Cardiac fibroblast (primary cell): ENCODE results near the gene C1orf116.
A peak's percentile ranks its signal among the peaks of the same experiment; 100 is the strongest.

Source experiments
- DNase-seq, 2 donors: peaks; one replicate each; pipeline versions ENCODE4 v3.0.0 to v3.0.0-alpha.2; 2010; ENCODE audit warnings: low read depth in 2 of 2
- H3K4me3 ChIP-seq, 2 donors: replicated peaks in 1 of 2; 1 replicate in 1 of 2; 2 replicates in 1 of 2; pipeline ENCODE4 v1.5.1; 2011; ENCODE audit warnings: low read depth in 2 of 2, low read length in 2 of 2, mild to moderate bottlenecking in 2 of 2, moderate library complexity in 1 of 2
- TF ChIP-seq, protein P1 (sequence below): IDR thresholded peaks from one replicate; pipeline ENCODE4 v1.5.1; 2011; ENCODE audit warnings: low read depth, mild to moderate bottlenecking, low read length, inconsistent platforms

Gene C1orf116

DNA sequence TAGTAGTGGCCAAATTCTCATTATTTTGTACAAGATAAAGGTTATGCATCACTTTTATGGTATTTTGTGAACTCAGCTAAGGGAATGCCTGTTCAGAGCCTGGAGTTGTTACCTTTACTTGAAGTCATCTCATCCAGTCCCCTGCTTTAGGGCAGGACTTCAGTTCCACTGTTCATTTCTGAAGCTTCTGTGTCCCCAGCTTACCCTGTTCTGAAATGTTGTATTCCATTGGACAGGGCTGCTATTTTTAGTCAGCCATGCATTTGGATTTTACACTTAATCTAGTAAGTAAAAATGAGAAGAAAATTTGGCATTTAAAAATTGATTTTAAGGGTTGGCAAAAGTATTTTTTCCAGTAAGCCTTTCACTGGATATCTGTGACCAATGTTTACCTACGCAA lies 44.5 kb upstream of the C1orf116 start:
- TF ChIP-seq, protein P1, sequence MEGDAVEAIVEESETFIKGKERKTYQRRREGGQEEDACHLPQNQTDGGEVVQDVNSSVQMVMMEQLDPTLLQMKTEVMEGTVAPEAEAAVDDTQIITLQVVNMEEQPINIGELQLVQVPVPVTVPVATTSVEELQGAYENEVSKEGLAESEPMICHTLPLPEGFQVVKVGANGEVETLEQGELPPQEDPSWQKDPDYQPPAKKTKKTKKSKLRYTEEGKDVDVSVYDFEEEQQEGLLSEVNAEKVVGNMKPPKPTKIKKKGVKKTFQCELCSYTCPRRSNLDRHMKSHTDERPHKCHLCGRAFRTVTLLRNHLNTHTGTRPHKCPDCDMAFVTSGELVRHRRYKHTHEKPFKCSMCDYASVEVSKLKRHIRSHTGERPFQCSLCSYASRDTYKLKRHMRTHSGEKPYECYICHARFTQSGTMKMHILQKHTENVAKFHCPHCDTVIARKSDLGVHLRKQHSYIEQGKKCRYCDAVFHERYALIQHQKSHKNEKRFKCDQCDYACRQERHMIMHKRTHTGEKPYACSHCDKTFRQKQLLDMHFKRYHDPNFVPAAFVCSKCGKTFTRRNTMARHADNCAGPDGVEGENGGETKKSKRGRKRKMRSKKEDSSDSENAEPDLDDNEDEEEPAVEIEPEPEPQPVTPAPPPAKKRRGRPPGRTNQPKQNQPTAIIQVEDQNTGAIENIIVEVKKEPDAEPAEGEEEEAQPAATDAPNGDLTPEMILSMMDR: no peak
- DNase-seq: no peak
- H3K4me3 ChIP-seq: no peak overlapping the region

DNA sequence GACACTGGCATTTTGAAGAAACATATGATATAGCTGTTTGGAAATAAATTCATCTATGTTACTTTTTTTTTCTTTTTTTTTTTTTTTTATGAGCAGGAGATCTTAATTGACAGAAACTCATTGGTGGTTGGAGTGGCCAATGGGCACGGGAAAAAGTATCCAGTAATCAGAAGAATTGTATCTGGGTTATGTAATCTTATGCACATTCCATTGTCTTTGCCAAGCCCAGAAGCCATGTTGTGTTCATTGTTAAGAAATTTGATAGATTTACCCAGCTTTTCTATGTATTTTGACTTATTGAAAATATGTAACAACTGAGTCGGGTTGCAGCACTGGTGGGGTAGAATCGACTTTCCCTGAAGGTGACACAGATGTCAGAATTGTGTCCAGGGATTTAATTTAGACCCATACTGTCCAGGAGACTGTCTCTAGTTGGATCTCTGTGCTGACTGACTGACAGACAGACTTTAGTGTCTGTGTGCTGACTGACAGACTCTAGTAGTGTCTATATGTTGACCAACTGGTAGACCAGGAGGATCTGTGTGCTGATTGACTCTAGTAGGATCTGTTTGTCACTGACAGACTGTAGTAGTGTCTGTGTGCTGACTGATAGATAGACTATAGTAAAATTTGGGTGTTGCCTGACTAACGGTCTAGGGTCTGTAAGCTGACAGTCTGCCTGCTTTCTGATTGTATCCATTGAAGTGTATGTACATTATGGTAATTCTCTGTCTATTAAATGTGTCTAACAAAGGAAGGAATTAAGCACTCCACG lies 43.8 kb upstream of the C1orf116 start:
- TF ChIP-seq, protein P1: no peak
- peak; percentile 13 to 21 for DNase-seq
- no peak overlapping the region for H3K4me3 ChIP-seq

DNA sequence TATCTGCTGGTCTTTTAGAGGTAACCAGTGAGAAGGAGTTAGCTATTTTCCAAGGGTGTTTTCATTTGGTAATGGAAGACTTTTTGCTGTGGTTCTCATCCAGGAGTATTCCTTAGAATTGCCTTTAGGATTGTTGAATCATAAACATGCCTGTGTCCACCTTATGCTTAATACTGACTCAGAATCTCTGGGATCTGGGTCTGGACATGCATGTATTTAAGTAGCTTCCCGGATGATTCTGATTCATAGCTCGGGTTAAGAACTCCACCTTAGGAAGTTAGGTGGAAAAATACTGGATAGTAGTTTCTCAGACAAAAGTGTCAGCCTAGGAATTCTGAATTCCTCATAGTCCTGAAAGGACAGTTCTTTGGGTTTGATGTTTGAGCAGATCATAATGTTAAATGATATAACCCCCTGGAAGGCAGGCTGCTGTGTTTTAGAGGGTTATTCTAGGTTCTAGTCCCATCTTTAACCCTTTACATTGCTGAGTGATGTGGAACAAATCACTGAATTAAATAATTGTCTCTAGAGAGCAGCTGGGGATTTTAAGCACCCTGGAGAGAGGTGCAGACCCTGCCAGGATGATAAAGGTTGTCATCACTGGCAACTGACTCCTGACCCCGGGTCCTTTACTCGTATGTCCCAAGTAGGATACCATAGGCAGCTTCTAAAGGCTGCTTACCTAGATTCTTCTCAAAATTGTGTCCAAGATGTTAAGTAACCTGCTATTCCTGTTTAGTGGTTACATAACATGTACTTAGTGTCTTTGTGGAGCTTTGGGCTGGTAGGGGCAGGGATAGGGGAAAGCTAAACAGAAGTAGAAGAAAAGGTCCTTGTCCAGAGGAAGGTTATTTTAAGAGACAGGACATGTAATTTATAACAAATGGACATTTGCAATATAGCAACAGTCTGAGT lies 41.6 kb upstream of the C1orf116 start:
- TF ChIP-seq, protein P1: no peak
- DNase-seq: no peak
- H3K4me3 ChIP-seq: no peak overlapping the region

DNA sequence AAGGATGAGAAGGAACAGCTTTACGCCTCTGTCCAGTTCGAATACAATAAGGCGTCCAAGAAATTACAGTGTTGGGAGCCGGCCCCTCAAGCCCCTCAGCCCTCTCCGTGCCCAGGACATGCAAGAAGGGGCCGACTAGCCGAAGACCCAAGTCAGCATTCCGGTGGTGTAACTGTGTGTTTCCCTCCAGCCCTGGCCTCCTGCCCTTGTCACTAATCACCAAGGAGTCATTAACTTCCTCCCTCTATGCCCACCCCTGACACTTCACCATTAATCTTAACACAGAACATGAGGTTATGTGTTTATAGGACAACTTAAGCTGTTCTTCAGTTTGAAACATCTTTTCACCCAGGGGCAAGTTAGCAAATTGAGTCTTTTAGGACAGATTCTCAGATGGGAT lies 39.7 kb upstream of the C1orf116 start:
- H3K4me3 ChIP-seq: no peak overlapping the region
- DNase-seq: no peak
- TF ChIP-seq, protein P1: no peak

- H3K4me3 ChIP-seq: no peak overlapping the region
- no peak for DNase-seq
- TF ChIP-seq, protein P1: no peak
Observed at GRCh38 chr1:207071426-207071825, 38.9 kb upstream of the C1orf116 start.

DNA sequence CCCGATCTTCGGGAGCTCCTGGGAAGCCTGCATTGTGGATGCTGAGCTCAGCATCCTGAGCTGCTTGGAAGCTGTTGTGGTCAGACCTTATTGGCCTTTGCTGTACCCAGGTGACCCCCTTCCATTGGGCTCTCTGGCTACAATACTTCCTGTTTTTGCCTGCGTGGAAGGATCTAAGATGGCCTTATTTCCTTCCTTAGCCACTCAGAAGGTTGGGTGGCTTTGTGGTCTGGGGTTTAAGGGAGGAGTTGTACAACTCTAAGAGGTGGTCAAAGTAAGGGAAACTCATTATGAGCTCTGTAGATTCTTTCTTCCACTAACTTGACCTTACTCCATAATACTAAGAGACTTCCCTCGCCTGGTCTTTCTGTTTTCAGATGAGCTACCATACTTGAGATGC lies 38.3 kb upstream of the C1orf116 start:
- TF ChIP-seq, protein P1: no peak
- no peak for DNase-seq
- H3K4me3 ChIP-seq: no peak overlapping the region
